HEK293 (cell line): ENCODE measurements around the gene CTNNA2.

ENCODE experiments used
- CTCF ChIA-PET: fragments of 350-600 bp; formaldehyde crosslinking; extraction: SDS; loops from one replicate; lab custom pipeline; 2021; ENCODE audit warnings: antibody characterized with exemption; lab: Yijun Ruan, JAX
- POLR2A ChIA-PET: fragments of 300-600 bp; formaldehyde crosslinking; extraction: SDS; loops from one replicate; lab custom pipeline; 2020; ENCODE audit warnings: antibody characterized with exemption, inconsistent platforms; lab: Yijun Ruan, JAX
- H3K27ac ChIP-seq: fragments of 200-500 bp; sonication (Bioruptor generic); 2 replicates; pipeline ENCODE4 v1.5.1; 2014; ENCODE audit warnings: low read depth, low read length, control low read depth, inconsistent platforms; ENCODE audit errors: extremely low read depth
- H3K36me3 ChIP-seq, 2 experiments: fragments of 200-500 bp in 1 of 2; sonication (Bioruptor generic) in 1 of 2; 1 replicate in 1 of 2; 2 replicates in 1 of 2; pipeline ENCODE4 v1.5.1; 2014 to 2017; ENCODE audit warnings: inconsistent platforms in 2 of 2, low read length in 2 of 2; ENCODE audit not compliant: control insufficient read depth in 2 of 2, insufficient read depth in 1 of 2
- H3K4me1 ChIP-seq: fragments of 200-500 bp; sonication (Bioruptor generic); 2 replicates; pipeline ENCODE4 v1.5.1; 2014; ENCODE audit warnings: mild to moderate bottlenecking, low read length, inconsistent platforms; ENCODE audit not compliant: control insufficient read depth, insufficient read depth
- H3K4me3 ChIP-seq: 2 replicates; pipeline ENCODE4 v1.5.1; 2011; ENCODE audit warnings: low read depth, mild to moderate bottlenecking, control low read depth, low read length, moderate library complexity
- H3K9me3 ChIP-seq: fragments of 200-500 bp; sonication (Bioruptor generic); 2 replicates; pipeline ENCODE4 v1.5.1; 2014; ENCODE audit warnings: low read depth, low read length, inconsistent platforms; ENCODE audit not compliant: control insufficient read depth, insufficient read depth
- GLIS1 ChIP-seq: fragments of 450-650 bp; formaldehyde crosslinking; IDR thresholded peaks from 2 replicates; pipeline ENCODE4 v1.5.1; 2016; ENCODE audit warnings: missing biosample characterization, missing genetic modification characterization
- HIC1 ChIP-seq: fragments of 450-650 bp; formaldehyde crosslinking; IDR thresholded peaks from 2 replicates; pipeline ENCODE4 v1.5.1; 2016; ENCODE audit warnings: missing biosample characterization, missing genetic modification characterization
- KLF10 ChIP-seq: fragments of 450-650 bp; IDR thresholded peaks from 2 replicates; pipeline ENCODE4 v1.5.1; 2018; ENCODE audit warnings: missing biosample characterization, mild to moderate bottlenecking, missing genetic modification characterization
- PBX3 ChIP-seq: sonication (generic); formaldehyde crosslinking; IDR thresholded peaks from 2 replicates; pipeline ENCODE4 v1.8.1; 2022; ENCODE audit warnings: mild to moderate bottlenecking, moderate library complexity, missing genetic modification reagents
- PRDM4 ChIP-seq: fragments of 450-650 bp; formaldehyde crosslinking; IDR thresholded peaks from 2 replicates; pipeline ENCODE4 v1.5.1; 2017; ENCODE audit warnings: missing biosample characterization, missing genetic modification characterization
- SCRT2 ChIP-seq: fragments of 450-650 bp; formaldehyde crosslinking; IDR thresholded peaks from 2 replicates; pipeline ENCODE4 v1.5.1; 2016; ENCODE audit warnings: missing biosample characterization, missing genetic modification characterization
- SP3 ChIP-seq: fragments of 450-650 bp; formaldehyde crosslinking; IDR thresholded peaks from 2 replicates; pipeline ENCODE4 v1.5.1; 2016; ENCODE audit warnings: missing biosample characterization, missing genetic modification characterization
- TSHZ1 ChIP-seq: fragments of 450-650 bp; formaldehyde crosslinking; IDR thresholded peaks from 2 replicates; pipeline ENCODE4 v1.5.1; 2016; ENCODE audit warnings: missing biosample characterization, missing genetic modification characterization, borderline replicate concordance
- WT1 ChIP-seq: fragments of 450-650 bp; formaldehyde crosslinking; IDR thresholded peaks from 2 replicates; pipeline ENCODE4 v1.5.1; 2016; ENCODE audit warnings: missing biosample characterization, missing genetic modification characterization
- ZBTB26 ChIP-seq: fragments of 450-650 bp; formaldehyde crosslinking; optimal IDR thresholded peaks from 2 replicates; pipeline ENCODE3; 2016; ENCODE audit warnings: missing biosample characterization, mild to moderate bottlenecking, missing genetic modification characterization
- ZBTB7A ChIP-seq: fragments of 450-650 bp; formaldehyde crosslinking; IDR thresholded peaks from 2 replicates; pipeline ENCODE4 v1.5.1; 2016; ENCODE audit warnings: low read depth, missing biosample characterization, missing genetic modification characterization
- ZIC2 ChIP-seq: fragments of 450-650 bp; formaldehyde crosslinking; IDR thresholded peaks from 2 replicates; pipeline ENCODE4 v1.5.1; 2016; ENCODE audit warnings: missing biosample characterization, missing genetic modification characterization
- ZNF140 ChIP-seq: fragments of 450-650 bp; formaldehyde crosslinking; IDR thresholded peaks from 2 replicates; pipeline ENCODE4 v1.5.1; 2016; ENCODE audit warnings: missing biosample characterization, missing genetic modification characterization
- ZNF248 ChIP-seq: fragments of 450-650 bp; formaldehyde crosslinking; IDR thresholded peaks from 2 replicates; pipeline ENCODE4 v1.5.1; 2017; ENCODE audit warnings: missing biosample characterization, missing genetic modification characterization
- ZNF449 ChIP-seq: fragments of 450-650 bp; formaldehyde crosslinking; IDR thresholded peaks from 2 replicates; pipeline ENCODE4 v1.5.1; 2017; ENCODE audit warnings: missing biosample characterization, mild to moderate bottlenecking, missing genetic modification characterization, moderate library complexity
- ZNF473 ChIP-seq: fragments of 450-650 bp; formaldehyde crosslinking; IDR thresholded peaks from 2 replicates; pipeline ENCODE4 v1.5.1; 2017; ENCODE audit warnings: missing biosample characterization, missing genetic modification characterization
- ZNF529 ChIP-seq: fragments of 450-650 bp; formaldehyde crosslinking; IDR thresholded peaks from 2 replicates; pipeline ENCODE4 v1.5.1; 2017; ENCODE audit warnings: missing genetic modification characterization, missing biosample characterization; ENCODE audit not compliant: insufficient replicate concordance
- ZNF544 ChIP-seq: fragments of 450-650 bp; formaldehyde crosslinking; IDR thresholded peaks from 2 replicates; pipeline ENCODE4 v1.5.0; 2017; ENCODE audit warnings: missing biosample characterization, missing genetic modification characterization
- ZNF571 ChIP-seq: fragments of 450-650 bp; formaldehyde crosslinking; IDR thresholded peaks from 2 replicates; pipeline ENCODE4 v1.5.0; 2017; ENCODE audit warnings: missing biosample characterization, missing genetic modification characterization
- ZNF600 ChIP-seq: fragments of 450-650 bp; formaldehyde crosslinking; IDR thresholded peaks from 2 replicates; pipeline ENCODE4 v1.5.1; 2016; ENCODE audit warnings: missing biosample characterization, missing genetic modification characterization
- ZNF624 ChIP-seq: fragments of 450-650 bp; formaldehyde crosslinking; IDR thresholded peaks from 2 replicates; pipeline ENCODE4 v1.5.1; 2017; ENCODE audit warnings: missing biosample characterization, missing genetic modification characterization
- ZNF747 ChIP-seq: fragments of 450-650 bp; formaldehyde crosslinking; IDR thresholded peaks from 2 replicates; pipeline ENCODE4 v1.5.1; 2016; ENCODE audit warnings: missing biosample characterization, missing genetic modification characterization
- ZNF792 ChIP-seq: fragments of 450-650 bp; formaldehyde crosslinking; IDR thresholded peaks from 2 replicates; pipeline ENCODE4 v1.5.1; 2016; ENCODE audit warnings: missing biosample characterization, missing genetic modification characterization
- ZXDB ChIP-seq: fragments of 450-650 bp; formaldehyde crosslinking; IDR thresholded peaks from 2 replicates; pipeline ENCODE4 v1.5.1; 2016; ENCODE audit warnings: missing biosample characterization, missing genetic modification characterization

Gene CTNNA2

GRCh38 chr2:79723830-79724229, 211.0 kb downstream of the CTNNA2 start (continued):
- TF ChIP-seq ZBTB26 (tag by site-specific recombination) (no peak), ZXDB (tag by site-specific recombination) (no peak), PRDM4 (tag by site-specific recombination) (no peak), ZNF449 (tag by site-specific recombination) (no peak), ZNF248 (tag by site-specific recombination) (no peak)

- no peak overlapping the region for H3K27ac ChIP-seq
- no peaks in the 10 kb centered on the region for H3K4me1 ChIP-seq
- ChIA-PET POLR2A (no interaction called here), CTCF (interaction anchor here (0.6 kb wide), 1 partner anchor 510 kb away, joined by 5 read pairs; no protein-coding TSS in a partner anchor)
- H3K4me3 ChIP-seq = no peak overlapping the region
- H3K36me3 ChIP-seq = no peaks in the 10 kb centered on the region
- H3K9me3 ChIP-seq = no peaks in the 10 kb centered on the region
- no peak for TF ChIP-seq PBX3 (CRISPR knock-in tag)
- no peak for TF ChIP-seq ZNF624
- TF ChIP-seq ZBTB7A (tag by site-specific recombination) = no peak
- TF ChIP-seq ZNF473 (tag by site-specific recombination) = no peak
- no peak for TF ChIP-seq ZNF600 (tag by site-specific recombination)
- TF ChIP-seq ZNF747 (tag by site-specific recombination) = no peak
- no peak for TF ChIP-seq ZNF792 (tag by site-specific recombination)
- TF ChIP-seq SP3 = no peak
- no peak for TF ChIP-seq WT1
- no peak for TF ChIP-seq GLIS1 (tag by site-specific recombination)
- TF ChIP-seq SCRT2 (tag by site-specific recombination) = no peak
- no peak for TF ChIP-seq ZNF571
- TF ChIP-seq TSHZ1 = no peak
- TF ChIP-seq KLF10 (tag by site-specific recombination) = no peak
- no peak for TF ChIP-seq ZNF544 (tag by site-specific recombination)
- TF ChIP-seq ZIC2 = no peak
- TF ChIP-seq ZNF140 (tag by site-specific recombination) = no peak
- TF ChIP-seq ZNF529 (tag by site-specific recombination) = no peak
- no peak for TF ChIP-seq HIC1 (tag by site-specific recombination)
These were observed 216.7 kb downstream of the CTNNA2 start for GRCh38 chr2:79729532-79729931.
